Lower lobe of right lung (tissue), 2 donors: Measurements from ENCODE around the gene CXCL13. TPM values are rescaled to one million over a fixed set of nuclear protein-coding genes. Genes with fewer than 3 reads are reported as not detected.

Source experiments
- ATAC-seq, 2 donors: fragments of 200-7000 bp; cut with Tn5 transposase; one replicate each; pipeline ENCODE4 v1.9.1; 2020 to 2022; ENCODE audit warnings: mild to moderate bottlenecking in 2 of 2, moderate library complexity in 2 of 2
- DNase-seq: peaks from one replicate; pipeline ENCODE4 v3.0.0-alpha.2; 2020
- H3K27ac ChIP-seq: fragments of 200-600 bp; one replicate; pipeline ENCODE4 v1.8.0; 2022
- H3K27me3 ChIP-seq: fragments of 200-600 bp; one replicate; pipeline ENCODE4 v1.8.0; 2022; ENCODE audit warnings: low read depth
- H3K36me3 ChIP-seq: fragments of 200-600 bp; one replicate; pipeline ENCODE4 v1.8.0; 2022; ENCODE audit warnings: mild to moderate bottlenecking
- H3K4me1 ChIP-seq: fragments of 200-600 bp; one replicate; pipeline ENCODE4 v1.8.0; 2022
- H3K4me3 ChIP-seq: fragments of 200-600 bp; one replicate; pipeline ENCODE4 v1.8.0; 2022; ENCODE audit warnings: mild to moderate bottlenecking
- H3K9me3 ChIP-seq: fragments of 200-600 bp; one replicate; pipeline ENCODE4 v1.8.0; 2022
- CTCF ChIP-seq: fragments of 200-600 bp; IDR thresholded peaks from one replicate; pipeline ENCODE4 v1.8.0; 2022; ENCODE audit warnings: antibody characterized with exemption, mild to moderate bottlenecking
- intact Hi-C: fragments of 100-400 bp; cut with DNase I; formaldehyde crosslinking; loops from one replicate; pipeline ENCODE4 v1.11.0; 2022
- total RNA-seq: library from RNA; stranded (reverse); fragmentation: NEBNext Ultra II Directional; extraction: Animal tissue kit (Norgen Biotek cat#: 25700); gene quantifications from one replicate; pipeline ENCODE4 v1.2.1, GENCODE V29; 2021
- donor health status: DM: no; HTN: yes; CAD: no; lungs with severe emphysema.

CXCL13 gene
- total RNA-seq, 1 donor from 2014 or later = not detected

DNA sequence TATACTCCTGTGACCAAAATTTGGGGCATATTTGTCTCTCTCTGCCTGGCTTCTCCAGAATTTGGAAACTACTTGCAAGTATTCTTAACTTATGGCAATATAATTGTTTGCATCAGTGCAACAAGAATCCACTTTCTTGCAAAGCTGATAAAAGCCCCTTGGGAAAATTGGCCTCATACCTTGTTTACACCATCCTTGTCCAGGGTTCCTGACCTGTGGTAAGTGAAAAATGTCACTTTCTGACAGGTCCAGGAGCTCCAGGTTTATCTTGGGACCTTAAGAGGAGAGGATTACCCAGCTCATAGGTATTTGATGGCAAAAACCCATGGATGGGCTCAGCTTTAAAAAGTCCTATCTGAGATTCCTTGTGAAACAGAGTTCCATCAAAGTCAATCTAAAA, 29.3 kb upstream of the CXCL13 start:
- intact Hi-C loops = no loop called here

DNA sequence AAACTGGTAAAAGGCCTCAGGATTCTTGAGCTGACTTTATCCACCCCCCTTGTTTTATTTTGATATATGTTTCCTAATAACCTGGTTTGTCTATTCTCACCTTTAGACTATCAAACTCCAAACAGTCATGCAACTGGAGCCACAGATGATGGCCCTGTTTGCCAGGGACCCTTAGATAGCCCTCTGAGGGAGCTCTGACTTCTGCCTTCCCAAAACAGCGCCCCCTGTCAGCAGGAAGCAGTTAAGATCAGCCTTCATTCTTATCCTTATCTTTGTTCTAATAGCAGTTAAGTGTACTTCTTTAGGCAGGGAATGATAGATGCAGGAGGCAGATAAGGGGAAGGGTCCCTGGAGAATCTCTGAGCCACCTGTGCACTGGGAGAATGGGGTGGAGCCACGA, 27.5 kb upstream of the CXCL13 start:
- DNase-seq (no peak), ATAC-seq (no peak)
- intact Hi-C loops = no loop called here
- no peak for TF ChIP-seq CTCF
- Histone ChIP-seq H3K4me3 (no peak overlapping the region), H3K36me3 (no peaks in the 10 kb centered on the region), H3K27ac (no peak overlapping the region), H3K9me3 (no peaks in the 10 kb centered on the region), H3K27me3 (no peaks in the 10 kb centered on the region), H3K4me1 (no peaks in the 10 kb centered on the region)

More for the DNA sequence above, 29.3 kb upstream of the CXCL13 start:
- no peaks in the 10 kb centered on the region for H3K27me3 ChIP-seq
- no peak overlapping the region for H3K4me3 ChIP-seq
- no peak for DNase-seq
- TF ChIP-seq CTCF = no peak
- no peaks in the 10 kb centered on the region for H3K36me3 ChIP-seq
- H3K4me1 ChIP-seq = no peaks in the 10 kb centered on the region
- no peak for ATAC-seq
- no peaks in the 10 kb centered on the region for H3K9me3 ChIP-seq
- no peak overlapping the region for H3K27ac ChIP-seq

DNA sequence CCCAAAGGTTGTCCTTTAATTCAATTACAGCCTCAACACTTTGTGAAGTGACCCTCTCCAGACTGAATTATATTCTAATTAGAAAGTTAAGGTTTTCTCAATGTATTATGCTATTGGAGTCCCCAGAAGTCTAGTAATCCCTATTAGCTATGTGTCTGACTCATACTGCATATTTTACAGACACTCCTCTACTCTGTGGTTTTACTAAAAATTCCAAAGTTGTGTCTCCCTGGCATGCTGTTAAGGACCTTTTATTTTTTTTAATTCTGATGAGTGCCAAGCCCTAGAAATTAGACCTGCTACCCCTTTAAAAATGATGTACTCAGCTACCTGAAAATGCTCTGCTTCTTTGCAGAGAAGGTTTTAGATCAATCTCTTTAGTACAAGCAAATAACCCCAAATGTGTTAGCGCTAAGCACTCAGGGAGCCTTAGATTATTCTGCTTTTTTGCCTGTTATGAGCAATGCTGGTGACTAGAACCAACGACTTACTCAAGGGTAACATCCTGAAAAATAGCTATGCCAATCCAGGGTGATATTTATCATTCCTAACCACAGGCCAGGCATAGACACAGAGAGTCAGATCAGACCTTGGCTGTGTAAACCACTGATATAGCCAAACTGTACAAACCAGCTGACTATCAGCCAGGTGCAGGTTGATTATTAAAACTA, 26.1 kb upstream of the CXCL13 start:
- no peak overlapping the region for H3K27ac ChIP-seq
- no peaks in the 10 kb centered on the region for H3K36me3 ChIP-seq
- no peaks in the 10 kb centered on the region for H3K27me3 ChIP-seq
- H3K9me3 ChIP-seq = no peaks in the 10 kb centered on the region
- H3K4me3 ChIP-seq = no peak overlapping the region
- peak; percentile 92 to 95 for ATAC-seq
- intact Hi-C loops = no loop called here
- no peak for TF ChIP-seq CTCF
- no peak for DNase-seq
- H3K4me1 ChIP-seq = no peaks in the 10 kb centered on the region

DNA sequence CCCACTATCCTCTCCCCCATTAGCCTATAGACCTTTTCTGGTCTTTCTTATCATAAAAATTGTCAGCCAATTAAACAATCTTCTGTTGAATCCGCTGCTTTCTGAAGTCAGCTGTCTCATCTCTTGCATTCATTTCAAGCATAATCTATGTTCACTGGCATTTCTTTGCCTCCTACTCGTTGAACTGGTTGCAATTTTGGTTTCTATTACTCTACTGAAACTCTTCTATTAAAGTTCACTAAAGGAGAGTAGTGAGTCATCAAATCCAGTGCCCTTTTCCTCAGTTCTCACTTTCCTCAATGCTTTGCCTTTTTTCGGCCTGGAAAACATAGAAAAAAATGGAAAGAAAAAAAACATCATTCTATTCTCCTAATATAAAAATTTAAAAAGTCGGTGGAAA, 23.9 kb upstream of the CXCL13 start:
- intact Hi-C loops = no loop called here
- TF ChIP-seq CTCF = no peak
- Histone ChIP-seq H3K4me3 (no peak overlapping the region), H3K27me3 (no peaks in the 10 kb centered on the region), H3K4me1 (no peaks in the 10 kb centered on the region), H3K27ac (no peak overlapping the region), H3K36me3 (no peaks in the 10 kb centered on the region), H3K9me3 (no peaks in the 10 kb centered on the region)
- no peak for ATAC-seq
- no peak for DNase-seq

GRCh38 chr4:77582156-77582555, 23.5 kb upstream of the CXCL13 start:
- Histone ChIP-seq H3K4me1 (no peaks in the 10 kb centered on the region), H3K27me3 (no peaks in the 10 kb centered on the region), H3K36me3 (no peaks in the 10 kb centered on the region), H3K4me3 (no peak overlapping the region), H3K9me3 (no peaks in the 10 kb centered on the region), H3K27ac (no peak overlapping the region)
- TF ChIP-seq CTCF = no peak
- intact Hi-C loops = no loop called here
- DNase-seq (no peak), ATAC-seq (no peak)

DNA sequence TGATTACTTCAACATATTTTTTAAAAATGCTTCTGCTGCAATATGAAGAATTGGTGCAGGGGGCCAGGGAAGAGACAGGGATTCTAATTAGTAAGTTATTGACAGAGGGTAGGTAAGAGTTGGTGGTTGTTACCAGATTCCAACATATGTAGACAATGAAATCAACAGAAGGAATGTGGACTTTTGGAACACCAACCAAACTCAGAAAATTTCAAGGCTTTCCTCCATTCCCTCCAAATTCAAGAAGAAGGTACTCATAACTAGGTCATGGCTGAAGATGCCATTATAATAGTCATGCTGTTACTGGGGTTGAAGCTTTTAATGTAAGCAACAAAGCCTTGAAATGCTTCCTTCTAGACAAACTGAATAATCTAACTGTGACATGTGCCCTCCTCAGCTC, 22.9 kb upstream of the CXCL13 start:
- intact Hi-C loops = no loop called here
- Histone ChIP-seq H3K27ac (no peak overlapping the region), H3K27me3 (no peaks in the 10 kb centered on the region), H3K9me3 (no peaks in the 10 kb centered on the region), H3K4me3 (no peak overlapping the region), H3K4me1 (no peaks in the 10 kb centered on the region), H3K36me3 (no peaks in the 10 kb centered on the region)
- DNase-seq (no peak), ATAC-seq (no peak)
- no peak for TF ChIP-seq CTCF
